ENCODE results near the gene PHETA1.
"Not testable (repeated sequence)": the region's sequence is repeated elsewhere in the genome, so short reads cannot be mapped to it uniquely, and the experiment has no call there.

The PHETA1 gene

GRCh38 chr12:111347891-111348644 is 20.8 kb downstream of the PHETA1 start:
- no peaks in the 10 kb centered on the region for H3K36me3 ChIP-seq (ENCODE audit: control insufficient read depth in 2 of 2, insufficient read depth in 2 of 2, low read length in 2 of 2)
- no peak overlapping the region for H3K9ac ChIP-seq (ENCODE audit: low read length in 2 of 2)

GRCh38 chr12:111344254-111344875 is 24.5 kb downstream of the PHETA1 start:
- no peak overlapping the region for H3K27ac ChIP-seq (ENCODE audit: low read length)
- H3K4me3 ChIP-seq (ENCODE audit: low read length in 2 of 2), result no peak overlapping the region
- no peaks in the 10 kb centered on the region for H3K4me1 ChIP-seq (ENCODE audit: control insufficient read depth, insufficient read depth, low read length)
- H3K27me3 ChIP-seq (ENCODE audit: control insufficient read depth in 1 of 2, insufficient read depth in 2 of 2, low read length in 2 of 2), result no peaks in the 10 kb centered on the region
- peaks cover 0 to 18% of the 10 kb centered on the region in 2 donors for H3K9me3 ChIP-seq (ENCODE audit: control insufficient read depth in 2 of 2, low read length in 2 of 2)
- no peak overlapping the region for H3K9ac ChIP-seq (ENCODE audit: low read length in 2 of 2)
- H3K36me3 ChIP-seq (ENCODE audit: control insufficient read depth in 2 of 2, insufficient read depth in 2 of 2, low read length in 2 of 2), result no peaks in the 10 kb centered on the region

More at GRCh38 chr12:111347891-111348644, 20.8 kb downstream of the PHETA1 start:
- no peaks in the 10 kb centered on the region for H3K4me1 ChIP-seq (ENCODE audit: control insufficient read depth, insufficient read depth, low read length)
- no peaks in the 10 kb centered on the region for H3K27me3 ChIP-seq (ENCODE audit: control insufficient read depth in 1 of 2, insufficient read depth in 2 of 2, low read length in 2 of 2)
- no peak overlapping the region for H3K4me3 ChIP-seq (ENCODE audit: low read length in 2 of 2)
- H3K27ac ChIP-seq (ENCODE audit: low read length), result no peak overlapping the region
- H3K9me3 ChIP-seq (ENCODE audit: control insufficient read depth in 2 of 2, low read length in 2 of 2), result peaks cover 0 to 17% of the 10 kb centered on the region in 2 donors

- H3K9ac ChIP-seq (ENCODE audit: low read length in 2 of 2), result no peak overlapping the region
- H3K27ac ChIP-seq (ENCODE audit: low read length), result no peak overlapping the region
- no peaks in the 10 kb centered on the region for H3K27me3 ChIP-seq (ENCODE audit: control insufficient read depth in 1 of 2, insufficient read depth in 2 of 2, low read length in 2 of 2)
- no peak overlapping the region for H3K4me3 ChIP-seq (ENCODE audit: low read length in 2 of 2)
- H3K4me1 ChIP-seq (ENCODE audit: control insufficient read depth, insufficient read depth, low read length), result no peaks in the 10 kb centered on the region
- peaks cover 0 to 9% of the 10 kb centered on the region in 2 donors for H3K9me3 ChIP-seq (ENCODE audit: control insufficient read depth in 2 of 2, low read length in 2 of 2)
- H3K36me3 ChIP-seq (ENCODE audit: control insufficient read depth in 2 of 2, insufficient read depth in 2 of 2, low read length in 2 of 2), result no peaks in the 10 kb centered on the region
Observed at GRCh38 chr12:111343181-111343580, 25.7 kb downstream of the PHETA1 start.

- no peak overlapping the region for H3K4me3 ChIP-seq (ENCODE audit: low read length in 2 of 2)
- H3K27me3 ChIP-seq (ENCODE audit: control insufficient read depth in 1 of 2, insufficient read depth in 2 of 2, low read length in 2 of 2), result no peaks in the 10 kb centered on the region
- no peak overlapping the region for H3K9ac ChIP-seq (ENCODE audit: low read length in 2 of 2)
- no peak overlapping the region for H3K27ac ChIP-seq (ENCODE audit: low read length)
- H3K36me3 ChIP-seq (ENCODE audit: control insufficient read depth in 2 of 2, insufficient read depth in 2 of 2, low read length in 2 of 2), result no peaks in the 10 kb centered on the region
- no peaks in the 10 kb centered on the region for H3K4me1 ChIP-seq (ENCODE audit: control insufficient read depth, insufficient read depth, low read length)
- peaks cover 0 to 3% of the 10 kb centered on the region in 2 donors for H3K9me3 ChIP-seq (ENCODE audit: control insufficient read depth in 2 of 2, low read length in 2 of 2)
Observed at GRCh38 chr12:111342376-111342775, 26.5 kb downstream of the PHETA1 start.

- no peaks in the 10 kb centered on the region for H3K4me1 ChIP-seq (ENCODE audit: control insufficient read depth, insufficient read depth, low read length)
- no peak overlapping the region for H3K4me3 ChIP-seq (ENCODE audit: low read length in 2 of 2)
Observed at GRCh38 chr12:111341426-111342065, 27.3 kb downstream of the PHETA1 start.

GRCh38 chr12:111340680-111341079 is 28.2 kb downstream of the PHETA1 start:
- H3K27me3 ChIP-seq (ENCODE audit: control insufficient read depth in 1 of 2, insufficient read depth in 2 of 2, low read length in 2 of 2); H3K9ac ChIP-seq (ENCODE audit: low read length in 2 of 2); H3K9me3 ChIP-seq (ENCODE audit: control insufficient read depth in 2 of 2, low read length in 2 of 2); H3K36me3 ChIP-seq (ENCODE audit: control insufficient read depth in 2 of 2, insufficient read depth in 2 of 2, low read length in 2 of 2); H3K27ac ChIP-seq (ENCODE audit: low read length); H3K4me3 ChIP-seq (ENCODE audit: low read length in 2 of 2); H3K4me1 ChIP-seq (ENCODE audit: control insufficient read depth, insufficient read depth, low read length): not testable (repeated sequence)

More at GRCh38 chr12:111341426-111342065, 27.3 kb downstream of the PHETA1 start:
- H3K27ac ChIP-seq (ENCODE audit: low read length), result no peak overlapping the region
- H3K27me3 ChIP-seq (ENCODE audit: control insufficient read depth in 1 of 2, insufficient read depth in 2 of 2, low read length in 2 of 2), result no peaks in the 10 kb centered on the region
- no peaks in the 10 kb centered on the region for H3K36me3 ChIP-seq (ENCODE audit: control insufficient read depth in 2 of 2, insufficient read depth in 2 of 2, low read length in 2 of 2)
- H3K9me3 ChIP-seq (ENCODE audit: control insufficient read depth in 2 of 2, low read length in 2 of 2), result peaks cover 0 to 3% of the 10 kb centered on the region in 2 donors
- no peak overlapping the region for H3K9ac ChIP-seq (ENCODE audit: low read length in 2 of 2)

- Histone ChIP-seq H3K9me3 (ENCODE audit: control insufficient read depth in 2 of 2, low read length in 2 of 2) (peaks cover 0 to 3% of the 10 kb centered on the region in 2 donors), H3K36me3 (ENCODE audit: control insufficient read depth in 2 of 2, insufficient read depth in 2 of 2, low read length in 2 of 2) (no peaks in the 10 kb centered on the region), H3K4me3 (ENCODE audit: low read length in 2 of 2) (no peak overlapping the region), H3K4me1 (ENCODE audit: control insufficient read depth, insufficient read depth, low read length) (no peaks in the 10 kb centered on the region), H3K27me3 (ENCODE audit: control insufficient read depth in 1 of 2, insufficient read depth in 2 of 2, low read length in 2 of 2) (no peaks in the 10 kb centered on the region), H3K9ac (ENCODE audit: low read length in 2 of 2) (no peak overlapping the region), H3K27ac (ENCODE audit: low read length) (no peak overlapping the region)
Observed at GRCh38 chr12:111340231-111340630, 28.7 kb downstream of the PHETA1 start.

- H3K9ac ChIP-seq (ENCODE audit: low read length in 2 of 2), result no peak overlapping the region
- H3K27me3 ChIP-seq (ENCODE audit: control insufficient read depth in 1 of 2, insufficient read depth in 2 of 2, low read length in 2 of 2), result no peaks in the 10 kb centered on the region
- H3K27ac ChIP-seq (ENCODE audit: low read length), result no peak overlapping the region
- no peak overlapping the region for H3K4me3 ChIP-seq (ENCODE audit: low read length in 2 of 2)
- no peaks in the 10 kb centered on the region for H3K36me3 ChIP-seq (ENCODE audit: control insufficient read depth in 2 of 2, insufficient read depth in 2 of 2, low read length in 2 of 2)
- no peaks in the 10 kb centered on the region for H3K4me1 ChIP-seq (ENCODE audit: control insufficient read depth, insufficient read depth, low read length)
- H3K9me3 ChIP-seq (ENCODE audit: control insufficient read depth in 2 of 2, low read length in 2 of 2), result peaks cover 0 to 3% of the 10 kb centered on the region in 2 donors
Observed at GRCh38 chr12:111339321-111339938, 29.5 kb downstream of the PHETA1 start.

GRCh38 chr12:111338096-111338495 is 30.8 kb downstream of the PHETA1 start:
- peaks cover 0 to 1% of the 10 kb centered on the region in 2 donors for H3K9me3 ChIP-seq (ENCODE audit: control insufficient read depth in 2 of 2, low read length in 2 of 2)
- H3K36me3 ChIP-seq (ENCODE audit: control insufficient read depth in 2 of 2, insufficient read depth in 2 of 2, low read length in 2 of 2), result no peaks in the 10 kb centered on the region

GRCh38 chr12:111337371-111337770 is 31.5 kb downstream of the PHETA1 start:
- H3K27me3 ChIP-seq (ENCODE audit: control insufficient read depth in 1 of 2, insufficient read depth in 2 of 2, low read length in 2 of 2), result no peaks in the 10 kb centered on the region
- no peaks in the 10 kb centered on the region for H3K36me3 ChIP-seq (ENCODE audit: control insufficient read depth in 2 of 2, insufficient read depth in 2 of 2, low read length in 2 of 2)
- no peak overlapping the region for H3K27ac ChIP-seq (ENCODE audit: low read length)
- no peaks in the 10 kb centered on the region for H3K9me3 ChIP-seq (ENCODE audit: control insufficient read depth in 2 of 2, low read length in 2 of 2)
- no peak overlapping the region for H3K9ac ChIP-seq (ENCODE audit: low read length in 2 of 2)
- H3K4me3 ChIP-seq (ENCODE audit: low read length in 2 of 2), result no peak overlapping the region
- no peaks in the 10 kb centered on the region for H3K4me1 ChIP-seq (ENCODE audit: control insufficient read depth, insufficient read depth, low read length)

More at GRCh38 chr12:111338096-111338495, 30.8 kb downstream of the PHETA1 start:
- no peak overlapping the region for H3K4me3 ChIP-seq (ENCODE audit: low read length in 2 of 2)
- H3K27me3 ChIP-seq (ENCODE audit: control insufficient read depth in 1 of 2, insufficient read depth in 2 of 2, low read length in 2 of 2), result no peaks in the 10 kb centered on the region
- no peaks in the 10 kb centered on the region for H3K4me1 ChIP-seq (ENCODE audit: control insufficient read depth, insufficient read depth, low read length)
- no peak overlapping the region for H3K27ac ChIP-seq (ENCODE audit: low read length)
- no peak overlapping the region for H3K9ac ChIP-seq (ENCODE audit: low read length in 2 of 2)

Measured in stomach smooth muscle (tissue), 2 donors.